ENCODE data around the gene CR1.
"Not testable (repeated sequence)": the region's sequence is repeated elsewhere in the genome, so short reads cannot be mapped to it uniquely, and the experiment has no call there.

CR1 gene

DNA sequence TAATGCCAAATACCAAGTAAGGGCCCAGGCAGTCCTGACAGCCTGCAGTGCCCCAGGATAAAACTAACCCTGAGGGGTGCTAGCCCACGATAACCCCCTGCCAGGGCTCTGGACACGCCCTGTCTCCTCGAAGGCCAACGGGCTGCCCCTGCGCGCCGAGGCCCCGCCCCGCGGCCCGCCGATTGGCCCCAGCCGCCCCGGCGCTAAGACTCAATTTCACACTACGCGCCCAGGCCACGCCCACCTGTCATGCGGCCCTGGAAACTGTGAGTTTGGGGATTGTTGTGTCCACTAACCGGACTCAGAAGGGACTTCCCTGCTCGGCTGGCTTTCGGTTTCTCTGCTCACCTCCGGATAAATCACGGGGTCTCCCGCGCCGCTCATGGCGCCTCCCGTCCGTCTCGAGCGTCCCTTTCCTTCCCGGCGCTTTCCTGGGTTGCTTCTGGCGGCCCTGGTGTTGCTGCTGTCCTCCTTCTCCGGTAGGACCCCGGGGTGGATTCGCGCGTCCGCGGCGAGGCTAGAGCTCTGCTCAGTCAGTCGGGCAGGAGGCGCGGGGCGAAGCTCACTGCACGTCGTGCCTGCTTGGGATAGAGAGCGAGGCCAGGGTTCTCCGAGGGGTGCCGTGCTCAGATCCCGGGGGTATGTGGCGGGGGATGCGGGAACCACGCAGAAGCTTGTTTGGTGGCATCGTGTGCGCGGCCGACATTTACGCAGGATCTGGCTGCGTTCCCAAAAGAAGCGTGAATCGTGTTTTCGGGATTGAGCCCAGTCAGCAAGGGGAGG is 149.1 kb downstream of the CR1 start, which contains the start of gene CR1L:
Gene CR1L (plus strand): TSS at position 282 of the 783 bp plus-strand sequence. CDS start 101 bp downstream, at position 383.
- peak; percentile 64 for DNase-seq (ENCODE audit: low read depth)

DNA sequence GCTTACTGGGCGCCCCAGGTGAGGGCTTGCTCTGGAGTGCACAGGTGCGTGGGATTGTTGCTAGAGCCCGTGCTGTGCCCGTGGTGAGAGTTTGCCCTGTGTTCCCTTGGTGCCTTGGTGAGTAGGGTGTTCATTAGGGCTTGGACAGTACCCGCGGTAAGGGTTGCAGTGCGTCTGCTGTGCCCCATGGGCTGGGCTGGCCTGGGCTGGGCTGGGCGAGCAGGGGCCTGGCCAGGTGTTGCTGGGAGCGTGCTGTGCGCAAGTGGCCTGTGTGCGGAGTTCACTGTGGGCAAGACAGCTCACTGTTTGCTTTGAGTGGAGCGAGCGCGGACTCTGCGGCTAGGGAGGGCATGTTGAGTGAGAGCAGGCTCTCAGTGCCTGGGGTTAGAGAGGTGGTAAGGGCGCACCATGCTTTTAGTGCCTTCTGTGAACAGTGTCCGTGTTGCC is 149.7 kb downstream of the CR1 start:
- DNase-seq (ENCODE audit: low read depth), result no peak

DNA sequence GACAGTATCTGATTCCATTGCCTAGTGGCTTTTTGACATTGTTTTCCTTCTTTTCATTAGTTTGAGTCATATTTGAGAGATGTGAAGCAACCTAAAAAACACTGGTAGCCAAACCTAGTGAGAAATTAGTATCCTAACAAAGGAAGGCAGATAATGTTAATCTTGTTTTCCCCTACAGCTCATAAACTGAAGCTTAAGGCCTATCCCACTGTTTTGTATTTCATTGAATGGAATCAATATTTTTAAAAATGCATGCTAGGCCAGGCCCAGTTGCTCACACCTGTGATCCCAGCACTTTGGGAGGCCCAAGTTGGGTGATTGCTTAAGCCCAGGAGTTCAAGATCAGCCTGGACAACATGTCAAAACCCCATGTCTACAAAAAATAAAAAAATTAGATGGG is 150.2 kb downstream of the CR1 start:
- DNase-seq (ENCODE audit: low read depth), result no peak

DNA sequence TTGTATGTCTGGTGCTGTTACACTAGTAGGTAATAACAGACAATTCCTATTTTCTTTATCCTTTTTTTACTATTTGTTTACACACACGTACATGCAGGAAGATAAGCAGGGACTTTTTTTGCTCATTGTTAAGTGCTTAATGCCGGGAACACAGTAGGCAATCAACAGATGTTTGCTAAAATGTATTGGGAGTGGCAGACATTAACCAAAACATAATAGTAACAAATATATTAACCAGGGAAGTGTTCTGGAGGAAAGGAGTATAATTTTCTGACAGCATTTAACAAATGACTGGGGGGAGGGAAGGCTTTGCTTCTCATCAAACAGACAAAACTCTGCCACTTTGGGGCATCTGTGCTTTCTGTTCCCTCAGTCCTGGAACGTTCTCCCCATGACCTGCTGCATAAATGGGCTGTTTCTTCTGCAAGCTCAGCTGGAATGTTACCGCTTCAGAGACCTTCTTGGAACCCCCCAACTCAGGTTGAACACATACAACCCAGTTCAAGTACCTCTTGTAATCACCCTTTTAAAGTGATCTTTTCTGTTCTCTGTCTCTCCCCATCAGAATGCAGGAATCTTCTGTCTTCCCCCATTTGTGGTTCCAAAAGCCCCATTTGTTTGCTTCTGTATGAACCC is 151.1 kb downstream of the CR1 start:
- no peak for DNase-seq (ENCODE audit: low read depth)

DNA sequence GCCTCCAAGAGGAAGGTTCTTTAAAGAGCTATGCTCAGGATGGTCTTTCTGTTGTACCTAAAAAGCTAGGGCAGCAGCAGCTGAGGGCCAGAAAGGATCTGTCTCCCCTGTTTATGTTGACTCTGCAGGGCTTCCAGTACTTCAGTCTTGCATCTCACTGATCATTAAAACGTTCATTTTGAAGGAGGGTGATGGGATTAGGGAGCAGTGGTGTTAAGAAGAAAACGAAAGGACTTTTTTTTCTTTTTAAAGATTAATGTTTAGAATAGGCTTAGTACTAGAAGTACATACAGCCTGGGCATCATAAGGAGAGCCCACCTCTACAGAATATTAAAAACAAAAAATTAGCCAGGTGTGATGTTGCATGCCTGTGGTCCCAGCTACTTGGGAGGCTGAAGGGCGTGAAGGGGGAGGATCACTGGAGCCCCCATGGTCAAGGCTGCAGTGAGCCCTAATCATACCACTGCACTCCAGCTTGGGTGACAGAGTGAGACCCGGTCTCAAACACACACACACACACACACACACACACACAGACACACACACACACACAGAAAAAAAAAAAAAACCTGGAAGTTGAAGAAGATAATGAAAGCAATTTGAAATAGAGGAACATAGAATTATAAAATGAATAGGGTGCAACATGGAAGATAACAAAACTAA is 151.8 kb downstream of the CR1 start:
- no peak for DNase-seq (ENCODE audit: low read depth)

DNA sequence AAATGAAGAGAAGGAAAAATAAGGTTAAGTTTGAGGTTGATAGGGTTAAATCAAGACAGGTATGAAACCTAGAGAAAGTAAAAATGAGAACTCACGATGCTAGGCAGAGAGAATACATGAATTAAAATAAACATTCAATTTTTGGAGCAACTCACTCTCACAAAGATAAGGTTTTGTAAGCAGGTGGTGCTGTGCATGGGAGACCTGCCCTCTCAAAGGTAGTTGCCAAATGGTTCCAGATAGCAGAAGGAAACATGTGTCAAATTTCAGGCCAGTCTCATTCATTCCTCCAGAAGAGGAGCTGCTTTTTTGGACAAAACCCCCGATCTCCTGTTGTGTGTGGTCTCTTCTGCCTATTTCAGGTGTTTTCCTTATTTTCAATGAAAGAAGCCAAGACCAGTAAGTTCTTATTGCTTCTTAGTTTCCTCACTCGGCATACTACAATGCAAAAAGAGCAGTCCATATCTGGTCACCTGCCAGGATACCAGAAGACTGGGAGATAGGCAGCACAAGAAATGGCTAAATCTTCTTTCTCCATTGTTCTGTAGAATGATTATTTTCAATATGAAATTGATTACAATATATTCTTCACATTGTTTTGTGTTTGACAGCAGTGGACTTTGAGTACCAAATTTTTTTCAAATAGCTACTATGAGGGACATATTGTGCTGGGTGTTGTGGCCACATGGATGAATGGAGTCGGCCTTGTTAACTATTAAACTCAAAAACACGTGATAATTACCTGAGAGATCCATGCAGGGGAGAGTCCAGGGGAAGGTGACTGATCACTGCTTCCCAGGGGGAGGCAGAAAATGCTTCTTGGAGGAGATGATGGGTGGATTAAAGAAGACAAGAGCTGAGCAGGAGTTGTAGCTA is 152.6 kb downstream of the CR1 start:
- DNase-seq (ENCODE audit: low read depth), result no peak

DNA sequence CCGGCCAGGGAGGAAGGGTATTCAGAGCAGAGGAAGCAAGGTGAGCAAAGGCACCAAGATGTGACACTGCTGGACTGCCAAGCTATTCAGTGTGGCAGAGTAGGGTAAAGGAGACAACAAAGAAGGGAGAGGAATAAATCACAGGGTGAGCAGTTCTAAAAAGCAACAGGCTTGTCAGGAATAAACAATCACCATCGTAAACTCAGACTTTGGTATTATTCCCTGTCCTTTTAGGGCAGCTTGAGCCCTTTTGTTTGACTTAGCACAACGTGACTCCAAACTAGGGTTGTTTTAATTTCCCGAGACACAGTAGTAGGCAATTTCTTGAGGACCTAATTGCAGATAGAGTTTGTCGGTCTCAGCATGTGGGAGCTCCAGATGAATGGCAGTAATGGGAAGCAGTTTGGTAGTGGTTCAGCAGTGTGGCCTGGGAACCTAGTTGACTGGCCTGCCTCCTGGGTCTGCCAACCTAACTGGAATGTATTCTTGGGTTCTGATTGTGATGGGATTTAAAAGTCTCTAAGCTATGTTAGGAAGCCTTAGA is 153.3 kb downstream of the CR1 start:
- no peak for DNase-seq (ENCODE audit: low read depth)

DNA sequence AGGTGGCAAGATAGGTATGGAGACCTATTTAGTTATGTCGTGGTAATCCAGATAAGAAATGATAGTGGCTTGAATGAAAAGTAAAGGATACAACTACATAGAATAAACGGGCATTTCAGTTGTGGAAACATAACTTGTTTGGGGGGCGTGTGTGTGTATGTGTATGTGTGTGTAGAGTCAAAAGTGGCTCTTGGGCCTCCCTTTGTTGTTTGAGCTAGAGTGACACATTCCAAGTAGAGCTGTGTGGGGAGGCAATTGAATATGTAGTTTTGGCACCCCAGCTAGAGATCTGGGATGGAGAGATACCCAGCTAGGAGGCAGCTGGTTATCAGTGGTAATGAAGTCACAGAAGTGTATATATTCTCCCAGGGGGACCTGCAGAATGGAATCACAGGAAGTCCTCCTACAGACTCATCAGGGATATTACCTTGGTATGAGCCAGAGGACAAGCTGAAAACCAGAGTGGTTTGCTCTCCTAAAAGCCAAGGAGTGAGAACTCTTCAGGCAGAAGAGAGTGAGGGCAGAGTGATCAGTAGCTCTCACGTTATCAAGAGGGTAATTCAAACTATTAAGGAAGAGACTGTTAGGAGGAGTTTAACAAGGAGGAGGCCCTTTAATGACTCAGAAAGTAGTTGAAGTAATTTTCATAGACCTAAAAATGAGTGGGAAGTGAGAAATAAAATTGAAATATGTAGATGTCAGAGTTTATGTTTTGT is 154.1 kb downstream of the CR1 start:
- no peak for DNase-seq (ENCODE audit: low read depth)

DNA sequence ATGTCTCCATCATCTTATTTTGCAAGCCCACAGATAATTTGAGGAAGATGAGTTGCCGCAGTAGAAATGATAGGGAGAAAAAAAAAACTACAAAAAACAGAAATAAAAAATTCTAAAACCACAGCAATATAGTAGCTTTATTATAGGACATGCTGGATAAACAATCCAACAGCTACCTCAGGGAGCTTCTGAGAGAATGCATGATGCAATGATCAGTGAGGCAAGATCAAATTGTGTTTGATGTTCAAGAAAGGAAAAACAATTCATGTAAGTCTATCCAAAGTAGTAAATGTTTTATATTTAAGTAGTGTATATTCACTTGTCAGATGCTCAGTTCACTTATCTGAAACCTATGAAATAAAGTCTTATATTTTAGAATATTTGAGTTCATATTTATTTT is 155.6 kb downstream of the CR1 start:
- DNase-seq (ENCODE audit: low read depth), result no peak

DNA sequence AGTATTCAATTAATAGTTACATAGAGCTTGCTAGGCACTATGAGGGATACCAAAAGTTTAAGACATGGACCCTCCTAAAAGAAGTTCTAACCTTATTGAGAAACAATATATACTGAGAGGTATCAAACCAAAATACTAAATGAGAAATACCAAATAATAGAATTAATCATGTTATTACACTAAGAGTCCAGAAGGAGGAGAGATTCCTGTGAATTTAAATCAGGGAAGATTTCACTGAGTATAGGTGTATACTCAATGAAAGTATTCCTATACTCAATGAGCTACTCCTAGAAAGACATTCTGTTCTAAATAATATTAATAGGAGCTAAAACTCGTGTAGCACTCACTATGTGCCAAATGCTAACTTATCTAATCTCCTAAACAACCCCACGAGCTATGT is 158.4 kb downstream of the CR1 start:
- DNase-seq (ENCODE audit: low read depth), result no peak

DNA sequence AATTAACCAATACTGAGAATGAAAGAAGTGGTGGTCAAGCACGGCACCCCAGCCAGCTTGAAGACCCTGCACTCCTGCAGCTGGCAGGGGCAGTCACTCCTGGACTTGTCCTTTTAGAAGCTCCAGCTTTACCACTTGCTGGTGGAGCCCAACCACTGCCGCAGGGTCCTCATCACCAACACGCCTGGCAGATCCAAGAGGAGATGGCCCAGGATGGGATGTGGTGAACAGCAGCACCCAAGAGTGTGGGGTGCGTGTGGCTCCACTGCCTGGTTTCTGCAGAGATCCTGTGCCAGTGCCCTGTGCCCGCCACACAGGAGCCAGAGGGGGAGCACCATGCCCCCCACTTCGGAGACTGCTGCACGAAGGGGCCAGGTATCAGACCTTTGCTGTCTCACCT is 162.5 kb downstream of the CR1 start:
- no peak for DNase-seq (ENCODE audit: low read depth)

DNA sequence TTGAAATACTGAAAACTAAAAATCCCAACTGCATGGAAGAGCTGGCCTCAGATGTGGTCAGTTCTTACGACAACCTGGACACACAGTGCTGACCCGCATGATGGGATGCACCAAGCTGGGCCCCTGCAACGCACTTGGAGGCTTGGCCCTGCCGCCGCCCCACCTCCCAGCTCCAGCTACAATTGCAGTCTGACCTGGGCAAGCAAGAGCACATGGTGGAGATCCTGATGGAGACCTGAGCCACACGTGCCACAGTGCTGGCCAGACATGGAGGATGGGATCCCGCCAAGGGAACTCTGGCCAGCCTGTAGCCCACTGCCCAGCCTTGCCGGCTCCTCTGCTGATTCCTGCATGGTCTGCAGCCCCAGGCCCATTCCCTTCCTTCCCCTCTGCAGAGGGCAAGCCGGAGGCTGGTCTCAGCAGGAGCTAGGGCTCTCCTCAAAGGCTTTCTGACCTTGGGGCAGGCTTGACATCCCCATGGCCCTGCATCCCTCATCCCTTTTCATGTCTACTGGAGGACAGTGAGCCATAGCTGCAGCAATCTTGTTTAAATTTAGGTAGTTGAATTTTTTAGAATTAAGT is 163.0 kb downstream of the CR1 start:
- no peak for DNase-seq (ENCODE audit: low read depth)

DNA sequence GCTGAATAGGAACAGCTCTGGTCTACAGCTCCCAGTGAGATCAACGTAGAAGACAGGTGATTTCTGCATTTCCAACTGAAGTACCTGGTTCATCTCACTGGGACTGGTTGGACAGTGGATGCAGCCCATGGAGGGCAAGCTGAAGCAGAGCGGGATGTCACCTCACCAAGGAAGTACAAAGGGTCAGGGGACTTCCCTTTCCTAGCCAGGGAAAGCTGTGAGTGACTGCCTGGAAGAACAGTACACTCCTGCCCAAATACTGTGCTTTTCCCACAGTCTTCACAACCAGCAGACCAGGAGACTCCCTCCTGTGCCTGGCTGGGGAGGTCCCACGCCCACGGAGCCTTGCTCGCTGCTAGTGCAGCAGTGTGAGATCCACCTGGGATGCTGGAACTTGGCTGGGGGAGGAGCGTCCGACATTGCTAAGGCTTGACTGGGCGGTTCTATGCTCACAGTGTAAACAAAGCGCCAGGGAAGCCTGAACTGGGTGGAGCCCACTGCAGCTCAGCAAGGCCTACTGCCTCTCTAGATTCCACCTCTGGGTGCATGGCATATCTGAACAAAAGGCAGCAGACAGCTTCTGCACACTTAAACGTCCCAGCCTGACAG is 163.7 kb downstream of the CR1 start:
- DNase-seq (ENCODE audit: low read depth), result no peak

DNA sequence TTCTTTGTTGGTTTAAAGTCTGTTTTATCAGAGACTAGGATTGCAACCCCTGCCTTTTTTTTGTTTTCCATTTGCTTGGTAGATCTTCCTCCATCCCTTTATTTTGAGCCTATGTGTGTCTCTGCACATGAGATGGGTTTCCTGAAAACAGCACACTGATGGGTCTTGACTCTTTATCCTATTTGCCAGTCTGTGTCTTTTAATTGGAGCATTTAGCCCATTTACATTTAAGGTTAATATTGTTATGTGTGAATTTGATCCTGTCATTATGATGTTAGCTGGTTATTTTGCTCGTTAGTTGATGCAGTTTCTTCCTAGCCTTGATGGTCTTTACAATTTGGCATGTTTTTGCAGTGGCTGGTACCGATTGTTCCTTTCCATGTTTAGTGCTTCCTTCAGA is 165.5 kb downstream of the CR1 start:
- DNase-seq (ENCODE audit: low read depth), result not testable (repeated sequence)

DNA sequence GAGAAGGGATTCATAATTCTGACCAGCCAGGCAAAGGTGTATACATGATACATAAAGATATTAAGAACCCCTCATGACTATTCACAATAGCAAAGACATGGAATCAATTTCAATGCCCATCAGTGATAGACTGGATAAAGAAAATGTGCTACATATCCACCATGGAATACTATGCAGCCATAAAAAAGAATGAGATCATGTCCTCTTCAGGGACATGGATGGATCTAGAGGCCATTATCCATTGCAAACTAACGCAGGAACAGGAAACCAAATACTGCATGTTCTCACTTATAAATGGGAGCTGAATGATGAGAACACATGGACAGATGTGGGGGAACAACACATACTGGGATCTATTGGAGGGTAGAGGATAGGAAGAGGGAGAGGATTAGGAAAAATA is 170.4 kb downstream of the CR1 start:
- no peak for DNase-seq (ENCODE audit: low read depth)

DNA sequence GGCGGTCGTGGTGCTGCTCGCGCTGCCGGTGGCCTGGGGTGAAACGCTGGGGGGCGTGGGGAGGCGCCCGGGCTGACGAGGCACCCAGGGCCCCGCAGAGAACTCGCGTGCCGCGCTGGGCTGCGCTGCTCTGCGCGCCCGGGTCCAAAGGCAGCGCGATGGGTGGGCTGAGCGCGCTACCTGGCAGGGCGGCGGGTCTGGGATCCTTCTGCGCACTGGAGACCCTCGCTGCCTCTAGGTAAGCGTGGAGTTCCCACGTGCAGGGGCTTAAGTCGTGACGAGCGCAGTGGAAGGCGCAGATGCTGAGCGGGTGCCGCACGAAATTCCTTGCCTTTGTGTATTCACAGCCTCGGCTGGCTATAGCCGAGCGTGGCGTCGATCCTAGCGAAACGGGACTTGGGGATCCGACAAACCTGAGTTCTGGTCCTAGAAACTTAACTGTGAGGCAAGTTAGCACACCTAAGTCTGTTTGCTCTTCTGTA is 173.6 kb downstream of the CR1 start:
- DNase-seq (ENCODE audit: low read depth), result no peak

DNA sequence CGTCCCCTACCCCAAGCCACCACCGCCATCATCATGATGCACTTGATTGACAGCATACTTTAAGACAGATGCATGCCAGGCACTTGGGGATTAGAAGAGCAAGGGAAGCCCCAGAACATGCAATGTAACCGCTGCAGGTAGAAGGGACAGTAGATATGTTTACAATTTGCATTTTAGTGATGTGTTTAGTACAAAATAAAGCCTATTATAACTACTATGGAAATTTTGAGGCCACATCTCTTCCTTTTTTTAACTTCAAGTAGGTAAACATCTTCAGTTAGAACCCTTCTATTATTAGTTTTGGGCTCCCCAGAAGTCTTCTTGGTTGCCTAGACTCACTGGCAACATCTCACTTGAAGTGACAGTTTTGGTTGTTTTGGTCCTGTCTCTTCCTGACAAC is 174.2 kb downstream of the CR1 start:
- no peak for DNase-seq (ENCODE audit: low read depth)

DNA sequence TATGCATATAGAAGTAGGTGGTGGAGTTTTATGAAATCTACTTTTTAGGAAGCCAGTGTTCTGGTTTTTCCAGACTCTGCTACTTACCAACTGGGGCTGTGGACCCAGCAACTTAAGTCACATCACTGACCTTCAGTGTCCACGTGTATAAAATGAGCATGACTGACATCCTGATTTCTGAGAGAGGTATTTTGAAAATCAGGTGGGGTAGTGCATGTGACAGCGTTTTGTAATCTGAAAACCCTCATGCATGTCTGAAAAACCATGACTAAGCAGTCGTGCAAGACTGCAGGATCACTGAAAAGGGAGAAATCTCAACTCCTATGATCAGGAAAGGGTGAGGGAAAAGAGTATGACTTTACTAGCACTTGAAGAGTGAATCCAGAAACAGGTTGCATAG is 175.0 kb downstream of the CR1 start:
- DNase-seq (ENCODE audit: low read depth), result no peak

DNA sequence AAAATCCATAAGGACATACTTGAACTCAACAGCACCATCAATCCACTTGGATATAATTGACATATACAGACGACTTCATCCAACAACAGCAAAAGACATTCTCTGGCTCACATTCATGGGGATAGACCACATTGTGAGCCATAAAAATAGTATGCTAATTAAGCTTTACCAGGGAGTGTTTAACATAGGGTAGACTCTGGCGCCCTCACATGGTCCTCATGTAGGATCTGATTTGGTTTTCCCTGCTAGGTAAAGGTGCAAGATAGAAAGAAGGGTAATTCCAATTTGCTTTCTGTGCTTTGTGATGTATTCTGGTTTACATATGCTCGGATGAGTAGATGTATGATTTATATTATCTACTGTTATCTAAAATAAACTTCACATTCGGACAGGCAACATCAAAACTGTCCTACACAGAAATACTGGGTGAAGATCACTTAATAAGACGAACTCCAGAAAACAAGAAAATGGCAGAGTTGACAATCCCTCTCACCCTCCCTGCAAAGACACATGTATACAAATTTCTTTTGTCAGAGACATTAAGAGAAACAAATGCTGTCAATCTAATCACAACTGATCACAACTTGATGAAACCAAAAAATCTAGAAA is 176.7 kb downstream of the CR1 start:
- no peak for DNase-seq (ENCODE audit: low read depth)

DNA sequence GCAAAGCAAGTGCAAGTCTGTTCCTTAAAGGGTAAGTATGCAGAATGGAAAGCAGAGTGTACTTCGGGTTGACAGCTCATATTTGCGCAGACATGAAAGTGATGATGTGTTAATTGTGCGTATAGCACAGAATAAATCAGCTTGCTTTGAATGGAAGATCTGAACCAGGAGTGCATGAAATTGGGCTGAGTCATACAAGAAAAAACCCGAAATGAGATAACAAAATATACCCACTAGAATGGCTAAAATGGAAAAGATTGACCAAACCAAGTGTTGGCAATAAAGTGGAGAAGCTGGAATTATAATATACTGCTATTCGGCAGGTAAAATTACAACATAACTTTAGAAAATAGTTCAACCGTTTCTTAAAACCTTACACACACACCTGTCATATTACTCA is 177.4 kb downstream of the CR1 start:
- DNase-seq (ENCODE audit: low read depth), result no peak
